Psoas muscle (tissue), 8 donors: ENCODE data around the gene PACC1. TPM values are rescaled to one million over a fixed set of nuclear protein-coding genes. Genes with fewer than 3 reads are reported as not detected.

ENCODE experiments used
- ATAC-seq, 4 donors: fragments of 200-7000 bp; cut with Tn5 transposase; one replicate each; pipeline ENCODE4 v1.9.1; 2020; ENCODE audit warnings: moderate library complexity in 3 of 4, mild to moderate bottlenecking in 2 of 4
- DNase-seq, 2 donors: peaks; one replicate each; pipeline ENCODE4 v3.0.0-alpha.2; 2020
- H3K27ac ChIP-seq: fragments of 200-600 bp; one replicate; pipeline ENCODE4 v1.8.0; 2022
- H3K27me3 ChIP-seq, 3 donors: fragments of 200-600 bp in 1 of 3; one replicate each; pipeline versions ENCODE4 v1.6.1 to v1.8.0; 2013 to 2022; ENCODE audit warnings: low read length in 2 of 3, mild to moderate bottlenecking in 2 of 3, moderate library complexity in 1 of 3; ENCODE audit not compliant: insufficient read depth in 3 of 3
- H3K36me3 ChIP-seq, 2 donors: fragments of 200-600 bp in 1 of 2; one replicate each; pipeline versions ENCODE4 v1.6.1 to v1.8.0; 2013 to 2022; ENCODE audit warnings: low read depth in 1 of 2, mild to moderate bottlenecking in 1 of 2, moderate library complexity in 1 of 2; ENCODE audit not compliant: insufficient read depth in 1 of 2
- H3K4me1 ChIP-seq: fragments of 200-600 bp; one replicate; pipeline ENCODE4 v1.8.0; 2022
- H3K4me3 ChIP-seq: fragments of 200-600 bp; one replicate; pipeline ENCODE4 v1.8.0; 2022; ENCODE audit warnings: mild to moderate bottlenecking
- H3K9me3 ChIP-seq: fragments of 200-600 bp; one replicate; pipeline ENCODE4 v1.8.0; 2022
- WGBS, 3 donors: extraction: QIAGEN DNeasy Blood & Tissue Kit; methylation state at CpG; one replicate each; pipeline versions ENCODE4 v1.1.6 to v1.1.7; 2013; 5-methylcytosine and 5-hydroxymethylcytosine counted together
- intact Hi-C, 2 donors: fragments of 100-400 bp; cut with DNase I; formaldehyde crosslinking; loops; one replicate each; pipeline versions ENCODE4 v1.11.0 to v1.14.2; 2022
- polyA plus RNA-seq, 3 donors: library from polyadenylated mRNA; stranded (reverse); fragments of 200-250 nt; gene quantifications; one replicate each; pipeline ENCODE4 v1.2.3, GENCODE V29; 2013
- total RNA-seq, 4 donors: library from RNA; stranded (reverse); fragmentation: NEBNext Ultra II Directional in 2 of 4; extraction: Animal tissue kit (Norgen Biotek cat#: 25700) in 2 of 4; gene quantifications; one replicate each; pipeline versions ENCODE4 v1.2.1 to v1.2.4, GENCODE V29; 2021 to 2023
- TF ChIP-seq, protein P1 (sequence below): fragments of 200-600 bp; IDR thresholded peaks from one replicate; pipeline ENCODE4 v1.8.0; 2022; ENCODE audit warnings: antibody characterized with exemption
- donor health status: healthy with polysubstance abuse.
- donor health status: DM: no; HTN: no; CAD: no; lungs with moderate emphysema.
- donor health status: Bipolar disorder and iron deficiency.
- donor health status: healthy.
- donor health status: DM: yes; HTN: yes; CAD: no.
- donor health status: DM: no; HTN: no; CAD: no.
- donor health status: DM: no; HTN: no; CAD: no.
- donor health status: DM: yes; HTN: yes; CAD: no.

The PACC1 gene
- total and polyA plus RNA-seq, 7 donors, result 1.1 to 5.6 (median 2.3) TPM

DNA sequence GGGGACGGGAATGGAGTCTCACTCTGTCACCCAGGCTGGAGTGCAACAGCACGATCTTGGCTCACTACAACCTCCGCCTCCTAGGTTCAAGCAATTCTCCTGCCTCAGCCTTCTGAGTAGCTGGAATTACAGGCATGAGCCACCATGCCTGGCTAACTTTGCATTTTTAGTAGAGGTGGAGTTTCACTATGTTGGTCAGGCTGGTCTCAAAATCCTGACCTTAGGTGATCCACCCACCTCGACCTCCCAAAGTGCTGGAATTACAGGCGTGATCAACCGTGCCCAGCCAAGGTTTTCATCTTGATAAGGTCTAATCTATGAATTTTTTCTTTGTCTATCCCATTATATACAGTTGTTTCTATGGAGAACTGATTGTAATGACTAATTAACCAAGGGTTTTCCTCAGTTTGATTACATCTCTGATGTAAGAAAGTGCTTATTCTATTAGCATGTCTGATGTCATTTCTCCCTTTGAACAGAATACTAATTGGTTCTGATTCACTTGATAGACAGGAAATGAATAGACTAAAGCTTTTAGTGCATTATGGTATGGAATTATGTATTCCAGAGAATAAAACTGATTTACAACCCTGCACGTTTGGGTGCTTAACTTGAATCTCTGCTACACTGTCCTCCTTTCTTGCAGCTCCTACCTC lies 11.9 kb downstream of the PACC1 start:
- Histone ChIP-seq H3K27ac (no peak overlapping the region), H3K4me1 (no peaks in the 10 kb centered on the region), H3K27me3 (no peaks in the 10 kb centered on the region), H3K4me3 (no peak overlapping the region), H3K36me3 (no peaks in the 10 kb centered on the region), H3K9me3 (no peaks in the 10 kb centered on the region)
- DNase-seq (no peak), ATAC-seq (no peak)
- intact Hi-C loops, result no loop called here
- WGBS, 3 donors, result 90 to 93% (median 91%) methylated on average over 7 of the region's 7 CpGs
- TF ChIP-seq, protein P1, sequence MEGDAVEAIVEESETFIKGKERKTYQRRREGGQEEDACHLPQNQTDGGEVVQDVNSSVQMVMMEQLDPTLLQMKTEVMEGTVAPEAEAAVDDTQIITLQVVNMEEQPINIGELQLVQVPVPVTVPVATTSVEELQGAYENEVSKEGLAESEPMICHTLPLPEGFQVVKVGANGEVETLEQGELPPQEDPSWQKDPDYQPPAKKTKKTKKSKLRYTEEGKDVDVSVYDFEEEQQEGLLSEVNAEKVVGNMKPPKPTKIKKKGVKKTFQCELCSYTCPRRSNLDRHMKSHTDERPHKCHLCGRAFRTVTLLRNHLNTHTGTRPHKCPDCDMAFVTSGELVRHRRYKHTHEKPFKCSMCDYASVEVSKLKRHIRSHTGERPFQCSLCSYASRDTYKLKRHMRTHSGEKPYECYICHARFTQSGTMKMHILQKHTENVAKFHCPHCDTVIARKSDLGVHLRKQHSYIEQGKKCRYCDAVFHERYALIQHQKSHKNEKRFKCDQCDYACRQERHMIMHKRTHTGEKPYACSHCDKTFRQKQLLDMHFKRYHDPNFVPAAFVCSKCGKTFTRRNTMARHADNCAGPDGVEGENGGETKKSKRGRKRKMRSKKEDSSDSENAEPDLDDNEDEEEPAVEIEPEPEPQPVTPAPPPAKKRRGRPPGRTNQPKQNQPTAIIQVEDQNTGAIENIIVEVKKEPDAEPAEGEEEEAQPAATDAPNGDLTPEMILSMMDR, result no peak

- TF ChIP-seq, protein P1, result no peak
- Histone ChIP-seq H3K27me3 (no peaks in the 10 kb centered on the region), H3K27ac (no peak overlapping the region), H3K4me3 (no peak overlapping the region), H3K4me1 (no peaks in the 10 kb centered on the region), H3K36me3 (no peaks in the 10 kb centered on the region), H3K9me3 (no peaks in the 10 kb centered on the region)
- 82 to 85% (median 84%) methylated on average over 7 of the region's 7 CpGs for WGBS, 3 donors
- ATAC-seq (no peak), DNase-seq (no peak)
- intact Hi-C loops, result no loop called here
Observed at GRCh38 chr1:212401838-212402582, 12.7 kb downstream of the PACC1 start.

DNA sequence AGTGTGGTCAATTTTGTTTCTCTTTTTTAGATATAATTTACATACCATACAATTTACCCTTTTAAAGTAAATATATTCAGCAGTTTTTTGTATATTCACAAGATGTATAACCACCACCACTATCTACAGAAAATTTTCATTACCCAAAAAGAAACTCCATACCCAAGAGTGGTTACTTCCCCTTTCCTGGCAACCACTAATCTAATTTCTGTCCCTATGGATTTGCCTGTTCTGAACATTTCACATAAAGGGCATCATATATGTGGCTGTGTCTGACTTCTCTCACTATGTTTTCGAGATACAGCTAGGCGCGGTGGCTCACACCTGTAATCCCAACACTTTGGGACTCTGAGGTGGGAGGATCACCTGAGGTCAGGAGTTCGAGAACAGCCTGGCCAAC lies 13.6 kb downstream of the PACC1 start:
- H3K4me1 ChIP-seq, result no peaks in the 10 kb centered on the region
- intact Hi-C loops, result no loop called here
- H3K9me3 ChIP-seq, result no peaks in the 10 kb centered on the region
- TF ChIP-seq, protein P1, result no peak
- H3K27ac ChIP-seq, result no peak overlapping the region
- DNase-seq, result no peak
- WGBS, 3 donors, result 98 to 99% (median 98%) methylated on average over 4 of the region's 4 CpGs
- no peaks in the 10 kb centered on the region for H3K36me3 ChIP-seq
- H3K4me3 ChIP-seq, result no peak overlapping the region
- no peak for ATAC-seq
- no peaks in the 10 kb centered on the region for H3K27me3 ChIP-seq

GRCh38 chr1:212397171-212397570 lies 17.5 kb downstream of the PACC1 start:
- 96 to 100% (median 97%) methylated on average over 1 of the region's 1 CpG for WGBS, 3 donors
- no peak for DNase-seq
- H3K27me3 ChIP-seq, result no peaks in the 10 kb centered on the region
- intact Hi-C loops, result no loop called here
- H3K4me3 ChIP-seq, result no peak overlapping the region
- no peak for ATAC-seq
- no peaks in the 10 kb centered on the region for H3K4me1 ChIP-seq
- no peaks in the 10 kb centered on the region for H3K9me3 ChIP-seq
- H3K36me3 ChIP-seq, result no peaks in the 10 kb centered on the region
- TF ChIP-seq, protein P1, result no peak
- no peak overlapping the region for H3K27ac ChIP-seq
